Coronary artery (tissue), 2 donors: ENCODE results near the gene SNX8.

Experiments used
- DNase-seq: peaks from one replicate; pipeline ENCODE4 v3.0.0-alpha.2; 2017; ENCODE audit warnings: low spot score
- H3K27ac ChIP-seq, 2 donors: fragments of 200-600 bp; sonication (generic); one replicate each; pipeline ENCODE4 v1.5.1; 2016 to 2019
- H3K4me3 ChIP-seq: fragments of 200-600 bp; sonication (generic); 2 replicates; pipeline ENCODE4 v1.5.1; 2016; ENCODE audit warnings: mild to moderate bottlenecking, moderate library complexity
- TF ChIP-seq, protein P1 (sequence below): fragments of 200-600 bp; sonication (generic); IDR thresholded peaks from one replicate; pipeline ENCODE4 v1.5.1; 2019; ENCODE audit warnings: antibody characterized with exemption

Gene SNX8

DNA sequence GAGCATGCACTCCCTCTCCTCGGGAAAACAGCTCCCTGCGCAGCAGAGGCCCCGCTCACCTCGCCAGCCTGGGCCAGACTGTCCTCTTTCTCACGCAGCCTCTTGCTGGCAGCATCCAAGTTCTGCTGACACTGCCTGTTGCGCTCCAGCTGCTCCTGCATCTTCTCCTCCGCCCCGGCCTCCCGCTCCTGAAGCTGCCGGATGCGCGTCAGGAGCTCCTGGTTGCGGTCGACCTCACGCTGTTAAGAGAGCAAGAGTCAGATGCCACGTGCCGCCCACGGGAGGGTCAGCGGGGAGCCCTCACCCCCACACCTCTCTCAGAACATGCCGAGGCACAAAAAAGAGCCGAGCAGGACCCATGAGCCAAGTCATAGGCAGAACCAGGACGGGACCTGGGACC is 91.7 kb downstream of the SNX8 start:
- TF ChIP-seq, protein P1, sequence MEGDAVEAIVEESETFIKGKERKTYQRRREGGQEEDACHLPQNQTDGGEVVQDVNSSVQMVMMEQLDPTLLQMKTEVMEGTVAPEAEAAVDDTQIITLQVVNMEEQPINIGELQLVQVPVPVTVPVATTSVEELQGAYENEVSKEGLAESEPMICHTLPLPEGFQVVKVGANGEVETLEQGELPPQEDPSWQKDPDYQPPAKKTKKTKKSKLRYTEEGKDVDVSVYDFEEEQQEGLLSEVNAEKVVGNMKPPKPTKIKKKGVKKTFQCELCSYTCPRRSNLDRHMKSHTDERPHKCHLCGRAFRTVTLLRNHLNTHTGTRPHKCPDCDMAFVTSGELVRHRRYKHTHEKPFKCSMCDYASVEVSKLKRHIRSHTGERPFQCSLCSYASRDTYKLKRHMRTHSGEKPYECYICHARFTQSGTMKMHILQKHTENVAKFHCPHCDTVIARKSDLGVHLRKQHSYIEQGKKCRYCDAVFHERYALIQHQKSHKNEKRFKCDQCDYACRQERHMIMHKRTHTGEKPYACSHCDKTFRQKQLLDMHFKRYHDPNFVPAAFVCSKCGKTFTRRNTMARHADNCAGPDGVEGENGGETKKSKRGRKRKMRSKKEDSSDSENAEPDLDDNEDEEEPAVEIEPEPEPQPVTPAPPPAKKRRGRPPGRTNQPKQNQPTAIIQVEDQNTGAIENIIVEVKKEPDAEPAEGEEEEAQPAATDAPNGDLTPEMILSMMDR, result no peak

DNA sequence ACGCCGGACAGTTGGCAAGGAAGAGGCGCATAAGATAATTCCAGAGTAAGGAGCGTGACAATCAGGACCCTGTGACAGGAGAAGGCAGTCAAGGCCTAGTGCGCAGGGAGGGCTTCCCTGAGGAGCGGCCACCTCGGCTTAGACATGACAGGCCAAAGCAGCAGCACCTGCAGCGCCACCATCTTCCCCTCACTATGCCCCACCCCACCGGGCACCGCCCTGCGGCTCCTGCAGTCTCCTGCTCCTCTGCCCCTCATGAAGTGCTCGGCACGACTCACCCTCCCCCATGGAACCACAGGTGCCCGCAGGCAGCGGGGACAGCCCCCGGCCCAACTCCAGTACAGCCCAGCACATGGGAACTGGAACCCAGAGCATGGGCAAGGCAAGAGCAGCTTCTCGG is 93.3 kb downstream of the SNX8 start:
- H3K27ac ChIP-seq, result no peak overlapping the region
- DNase-seq, result no peak
- TF ChIP-seq, protein P1, result no peak
- no peak overlapping the region for H3K4me3 ChIP-seq

More for the DNA sequence above, 91.7 kb downstream of the SNX8 start:
- Histone ChIP-seq H3K27ac (no peak overlapping the region), H3K4me3 (no peak overlapping the region)
- no peak for DNase-seq

DNA sequence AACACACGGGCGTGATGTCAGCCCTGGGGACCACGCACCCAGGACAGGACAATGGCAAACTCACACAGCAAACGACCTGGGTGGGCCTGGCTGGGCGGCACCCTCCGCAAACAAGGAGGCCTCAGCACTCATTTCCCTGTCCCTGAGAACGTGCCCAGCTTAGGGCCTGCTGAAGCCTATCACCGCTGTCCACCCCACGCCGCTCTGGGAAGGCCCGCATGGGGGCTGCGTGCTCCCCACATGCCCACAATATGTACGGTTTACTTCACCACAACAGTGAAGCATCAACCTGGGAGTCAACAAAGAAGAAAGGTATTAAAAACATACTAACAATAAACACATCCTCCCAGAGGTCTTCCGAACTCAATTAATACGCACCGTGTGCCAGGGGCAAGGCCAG is 93.7 kb downstream of the SNX8 start:
- TF ChIP-seq, protein P1, result no peak
- Histone ChIP-seq H3K4me3 (no peak overlapping the region), H3K27ac (no peak overlapping the region)
- no peak for DNase-seq

DNA sequence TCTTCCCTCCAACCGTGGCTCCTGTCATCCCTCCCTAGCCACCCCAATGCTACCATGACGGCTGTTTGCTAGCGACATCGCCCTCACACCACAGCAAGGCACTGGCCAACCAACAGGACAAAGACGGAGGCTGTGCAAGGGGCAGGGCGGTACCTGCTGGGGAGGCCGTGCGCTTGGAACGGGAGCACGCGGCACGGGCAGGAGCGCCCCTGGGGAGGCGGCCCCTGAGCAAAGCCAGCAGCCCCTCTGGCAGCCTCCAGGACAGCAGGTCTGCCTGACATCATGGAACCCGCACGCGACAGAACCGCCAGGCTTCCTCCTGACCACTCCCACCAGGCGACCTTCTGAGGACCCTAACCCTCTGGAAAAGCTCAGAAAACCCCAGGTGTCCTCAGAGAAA is 94.2 kb downstream of the SNX8 start:
- Histone ChIP-seq H3K27ac (no peak overlapping the region), H3K4me3 (no peak overlapping the region)
- TF ChIP-seq, protein P1, result no peak
- no peak for DNase-seq

DNA sequence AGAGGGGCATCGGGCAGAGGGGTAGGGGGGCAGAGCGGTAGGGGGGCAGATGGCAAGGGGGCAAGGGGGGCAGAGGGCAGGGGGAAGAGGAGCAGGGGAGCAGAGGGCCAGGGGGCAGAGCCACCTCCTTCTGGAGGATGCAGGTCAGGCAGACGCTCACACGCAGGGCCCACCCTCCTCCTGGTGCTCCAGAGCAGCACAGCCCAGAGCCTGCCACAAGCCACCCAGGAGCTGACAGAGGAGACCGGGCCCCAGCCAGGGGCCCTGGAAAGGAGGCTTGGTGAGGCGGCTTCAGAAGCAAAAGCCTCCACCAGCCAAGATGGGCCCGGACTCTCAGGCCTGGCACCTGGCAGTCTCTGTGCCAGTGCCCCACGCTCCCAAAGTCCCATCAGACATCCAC is 94.6 kb downstream of the SNX8 start:
- Histone ChIP-seq H3K4me3 (no peak overlapping the region), H3K27ac (no peak overlapping the region)
- no peak for DNase-seq
- TF ChIP-seq, protein P1, result no peak

DNA sequence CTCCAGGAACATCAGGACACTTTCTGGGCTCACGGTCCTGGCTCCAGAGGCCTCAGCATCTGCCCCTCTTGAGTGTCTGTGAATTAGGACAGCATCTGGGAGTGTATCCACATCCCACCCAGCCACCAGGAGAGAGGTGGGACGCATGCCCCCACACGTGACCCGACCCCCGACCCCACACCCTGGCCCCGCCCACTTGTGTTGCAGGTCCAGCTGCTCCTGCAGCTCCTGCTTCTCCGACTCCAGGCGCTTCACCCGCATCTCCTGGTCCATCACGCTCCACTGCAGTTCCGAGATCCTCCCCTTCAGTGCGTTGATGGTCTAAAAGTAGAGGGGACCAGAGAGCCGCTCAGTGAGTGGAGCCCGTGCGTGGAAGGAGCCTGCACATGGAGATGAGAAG is 95.1 kb downstream of the SNX8 start:
- no peak overlapping the region for H3K4me3 ChIP-seq
- TF ChIP-seq, protein P1, result no peak
- DNase-seq, result no peak
- no peak overlapping the region for H3K27ac ChIP-seq

DNA sequence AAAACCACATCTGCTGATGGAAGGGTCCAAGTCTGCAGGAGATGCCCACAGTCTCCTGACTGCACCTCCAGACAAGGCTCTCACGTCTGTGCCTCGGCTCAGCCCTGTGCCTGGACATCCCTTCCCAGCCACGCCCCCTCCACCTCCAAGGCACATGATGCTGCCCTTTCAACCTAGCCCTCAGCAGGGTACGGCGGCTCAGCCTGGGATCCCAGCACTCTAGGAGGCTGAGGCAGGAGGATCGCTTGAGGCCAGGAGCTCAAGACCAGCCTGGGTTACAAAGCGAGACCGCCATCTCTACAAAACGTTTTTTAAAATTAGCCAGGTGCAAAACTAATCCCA is 95.8 kb downstream of the SNX8 start:
- DNase-seq, result no peak
- TF ChIP-seq, protein P1, result no peak
- H3K27ac ChIP-seq, result no peak overlapping the region
- H3K4me3 ChIP-seq, result no peak overlapping the region
